ENCODE results near the gene SLC44A2.

The SLC44A2 gene

DNA sequence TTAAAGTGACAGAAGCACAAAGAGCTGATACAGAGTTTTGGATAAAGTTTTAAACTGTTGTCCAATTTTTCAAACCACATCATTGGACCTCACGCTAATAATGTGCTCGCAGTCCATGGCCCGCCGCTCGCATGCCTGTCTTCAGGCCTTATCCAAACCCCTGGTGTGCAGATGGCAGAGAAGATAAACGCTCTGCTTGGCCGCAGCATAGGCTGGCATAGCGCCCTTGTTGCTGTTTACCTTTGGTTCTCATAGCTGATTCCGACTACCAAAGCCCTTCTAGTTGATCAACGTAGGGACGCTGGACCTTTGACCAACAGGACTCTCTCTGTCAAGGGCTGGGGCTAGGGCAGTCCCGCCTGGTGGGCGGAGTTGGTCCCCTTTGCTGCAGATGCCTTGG lies 52.4 kb downstream of the SLC44A2 start:
- no peak overlapping the region for H3K4me3 ChIP-seq (ENCODE audit: low read depth, low read length)
- DNase-seq (ENCODE audit: low read depth) = no peak
- in situ Hi-C loops (cut with HindIII; ENCODE audit: low sequenced_read_pairs) = no loop called here
- TF ChIP-seq, protein P1, sequence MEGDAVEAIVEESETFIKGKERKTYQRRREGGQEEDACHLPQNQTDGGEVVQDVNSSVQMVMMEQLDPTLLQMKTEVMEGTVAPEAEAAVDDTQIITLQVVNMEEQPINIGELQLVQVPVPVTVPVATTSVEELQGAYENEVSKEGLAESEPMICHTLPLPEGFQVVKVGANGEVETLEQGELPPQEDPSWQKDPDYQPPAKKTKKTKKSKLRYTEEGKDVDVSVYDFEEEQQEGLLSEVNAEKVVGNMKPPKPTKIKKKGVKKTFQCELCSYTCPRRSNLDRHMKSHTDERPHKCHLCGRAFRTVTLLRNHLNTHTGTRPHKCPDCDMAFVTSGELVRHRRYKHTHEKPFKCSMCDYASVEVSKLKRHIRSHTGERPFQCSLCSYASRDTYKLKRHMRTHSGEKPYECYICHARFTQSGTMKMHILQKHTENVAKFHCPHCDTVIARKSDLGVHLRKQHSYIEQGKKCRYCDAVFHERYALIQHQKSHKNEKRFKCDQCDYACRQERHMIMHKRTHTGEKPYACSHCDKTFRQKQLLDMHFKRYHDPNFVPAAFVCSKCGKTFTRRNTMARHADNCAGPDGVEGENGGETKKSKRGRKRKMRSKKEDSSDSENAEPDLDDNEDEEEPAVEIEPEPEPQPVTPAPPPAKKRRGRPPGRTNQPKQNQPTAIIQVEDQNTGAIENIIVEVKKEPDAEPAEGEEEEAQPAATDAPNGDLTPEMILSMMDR (IDR thresholded peaks at IDR 0.05; ENCODE audit: low read depth, low read length, missing control alignments) = no peak

DNA sequence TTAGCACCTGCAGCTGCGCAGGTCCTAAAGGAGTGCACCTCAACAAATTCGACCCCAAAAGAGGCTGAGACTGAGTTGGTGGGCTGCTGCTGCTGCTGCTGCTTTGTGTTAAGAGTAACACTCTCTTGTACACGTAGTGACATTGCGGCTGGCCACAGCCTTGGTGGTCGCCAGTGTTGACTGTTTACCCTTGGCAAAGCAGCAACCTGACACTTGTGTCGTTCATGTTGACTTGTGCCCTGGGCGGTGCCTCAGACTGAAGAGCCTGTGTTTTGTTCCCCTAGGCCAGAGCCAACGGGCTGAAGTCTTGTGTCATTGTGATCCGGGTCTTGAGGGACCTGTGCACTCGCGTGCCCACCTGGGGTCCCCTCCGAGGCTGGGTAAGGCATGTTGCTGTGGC lies 53.5 kb downstream of the SLC44A2 start:
- TF ChIP-seq, protein P1 (IDR thresholded peaks at IDR 0.05; ENCODE audit: low read depth, low read length, missing control alignments) = no peak
- no peak overlapping the region for H3K4me3 ChIP-seq (ENCODE audit: low read depth, low read length)
- no peak for DNase-seq (ENCODE audit: low read depth)
- in situ Hi-C loops (cut with HindIII; ENCODE audit: low sequenced_read_pairs) = no loop called here

DNA sequence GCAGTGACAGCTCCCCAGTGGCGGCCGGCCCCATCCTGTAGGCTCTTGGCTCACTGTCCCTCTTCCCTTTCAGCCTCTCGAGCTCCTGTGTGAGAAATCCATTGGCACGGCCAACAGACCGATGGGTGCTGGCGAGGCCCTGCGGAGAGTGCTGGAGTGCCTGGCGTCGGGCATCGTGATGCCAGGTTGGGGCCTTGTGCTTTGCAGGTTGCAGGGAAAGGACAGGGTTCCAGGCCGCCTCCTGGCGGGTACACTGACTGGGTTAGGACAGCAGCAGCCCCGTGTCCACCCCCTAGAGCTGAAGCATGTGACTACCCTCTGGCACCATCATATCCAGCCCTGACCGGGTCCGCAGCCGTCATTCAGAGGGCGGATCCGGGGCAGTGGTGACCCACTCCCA lies 54.4 kb downstream of the SLC44A2 start:
- DNase-seq (ENCODE audit: low read depth) = no peak
- in situ Hi-C loops (cut with HindIII; ENCODE audit: low sequenced_read_pairs) = no loop called here
- TF ChIP-seq, protein P1 (IDR thresholded peaks at IDR 0.05; ENCODE audit: low read depth, low read length, missing control alignments) = no peak

DNA sequence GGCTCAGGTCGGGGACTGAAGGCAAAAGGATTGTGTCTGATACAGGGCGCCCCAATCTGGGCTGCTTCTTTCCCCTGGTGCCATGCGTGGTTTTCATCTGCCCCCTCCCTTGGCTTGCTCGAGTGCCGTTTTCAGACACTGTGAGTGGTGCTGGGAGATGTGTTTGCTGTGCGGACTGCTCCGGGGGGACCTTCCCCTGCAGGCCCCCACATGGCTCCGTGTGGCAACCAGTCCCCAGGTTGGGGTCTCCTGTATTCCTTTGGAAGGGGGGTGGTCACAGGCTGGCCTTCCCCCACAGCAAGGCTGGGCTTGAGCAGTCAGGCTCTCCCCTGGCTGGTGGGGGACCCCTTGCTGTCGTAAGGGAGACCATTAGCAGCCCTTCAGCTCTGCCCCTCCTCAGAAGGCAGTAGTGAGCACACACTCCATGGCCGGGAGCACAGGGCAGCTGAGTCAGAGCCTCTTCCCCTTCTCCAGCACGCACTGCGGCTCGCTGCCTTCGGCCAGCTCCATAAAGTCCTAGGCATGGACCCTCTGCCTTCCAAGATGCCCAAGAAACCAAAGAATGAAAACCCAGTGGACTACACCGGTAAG lies 55.3 kb downstream of the SLC44A2 start:
- in situ Hi-C loops (cut with HindIII; ENCODE audit: low sequenced_read_pairs) = no loop called here
- H3K4me3 ChIP-seq (ENCODE audit: low read depth, low read length) = no peak overlapping the region
- TF ChIP-seq, protein P1 (IDR thresholded peaks at IDR 0.05; ENCODE audit: low read depth, low read length, missing control alignments) = no peak
- DNase-seq (ENCODE audit: low read depth) = no peak

More for the DNA sequence above, 54.4 kb downstream of the SLC44A2 start:
- no peak overlapping the region for H3K4me3 ChIP-seq (ENCODE audit: low read depth, low read length)

DNA sequence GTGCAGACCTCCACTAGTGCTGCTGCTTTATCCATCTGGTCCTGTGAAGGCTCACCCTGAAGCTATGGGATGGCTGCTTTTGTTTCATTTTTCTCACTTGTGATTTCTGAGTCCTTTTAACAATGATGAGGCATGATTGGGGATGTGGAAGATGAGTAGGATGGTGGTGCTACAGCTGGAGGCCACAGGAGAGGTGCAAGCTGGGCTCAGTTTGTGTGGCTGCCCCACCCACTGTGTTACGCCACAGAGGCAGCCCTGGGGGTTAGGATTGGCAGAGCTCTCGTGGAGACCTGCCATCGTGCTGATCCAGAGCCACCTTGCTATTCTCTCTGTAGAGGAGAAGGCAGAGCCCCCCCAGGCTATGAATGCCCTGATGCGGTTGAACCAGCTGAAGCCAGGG lies 56.3 kb downstream of the SLC44A2 start:
- TF ChIP-seq, protein P1 (IDR thresholded peaks at IDR 0.05; ENCODE audit: low read depth, low read length, missing control alignments) = no peak
- in situ Hi-C loops (cut with HindIII; ENCODE audit: low sequenced_read_pairs) = no loop called here
- no peak overlapping the region for H3K4me3 ChIP-seq (ENCODE audit: low read depth, low read length)
- DNase-seq (ENCODE audit: low read depth) = no peak

DNA sequence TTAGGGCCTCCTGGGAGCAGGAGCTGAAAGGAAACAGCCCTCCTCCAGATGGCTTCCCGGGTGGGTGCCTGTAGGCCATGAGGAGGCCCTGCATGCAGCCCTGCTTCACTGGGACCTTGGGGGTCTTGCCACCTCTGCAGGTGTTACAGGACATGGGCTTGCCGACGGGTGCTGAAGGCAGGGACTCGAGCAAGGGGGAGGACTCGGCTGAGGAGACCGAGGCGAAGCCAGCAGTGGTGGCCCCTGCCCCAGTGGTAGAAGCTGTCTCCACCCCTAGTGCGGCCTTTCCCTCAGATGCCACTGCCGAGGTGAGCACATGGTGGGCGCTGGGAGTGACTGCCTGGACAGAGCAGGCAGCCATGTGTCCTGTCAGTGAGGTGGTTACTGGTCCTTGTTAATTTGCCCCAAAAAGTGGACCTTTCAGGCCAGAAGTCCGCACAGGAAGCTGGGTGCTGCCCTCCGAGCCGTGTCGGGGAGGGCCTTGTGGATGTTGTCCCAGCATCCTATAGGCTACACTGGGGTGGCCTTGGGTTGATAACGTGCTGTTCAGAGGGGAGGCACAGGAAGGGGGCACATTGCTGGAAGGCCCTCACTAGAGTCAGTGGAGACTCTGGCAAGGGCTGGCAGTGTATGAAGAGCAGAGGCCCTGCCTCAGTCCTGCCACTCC lies 57.2 kb downstream of the SLC44A2 start:
- TF ChIP-seq, protein P1 (IDR thresholded peaks at IDR 0.05; ENCODE audit: low read depth, low read length, missing control alignments) = no peak
- no peak overlapping the region for H3K4me3 ChIP-seq (ENCODE audit: low read depth, low read length)
- no peak for DNase-seq (ENCODE audit: low read depth)
- in situ Hi-C loops (cut with HindIII; ENCODE audit: low sequenced_read_pairs) = no loop called here
